ENCODE measurements around the gene GABARAP.

Gene GABARAP

GRCh38 chr17:7239091-7240027 is 2.9 kb downstream of the GABARAP start, which contains the start of gene PHF23:
Gene PHF23 (minus strand): TSS chr17:7239457. CDS start chr17:7239279, 178 bp downstream.
- peak; percentile 94 to 96 (median 96) for DNase-seq

- DNase-seq: peak in 2 of 4 experiments; percentile 48 to 52
Measured at GRCh38 chr17:7238420-7239090, 3.7 kb downstream of the GABARAP start.

- peak; percentile 67 to 71 (median 69) for DNase-seq
Measured at GRCh38 chr17:7237761-7238419, 4.4 kb downstream of the GABARAP start.

- DNase-seq: no peak
Measured at GRCh38 chr17:7237266-7237760, 4.9 kb downstream of the GABARAP start.

GRCh38 chr17:7236808-7237207 is 5.4 kb downstream of the GABARAP start:
- no peak for DNase-seq

- DNase-seq: no peak
Measured at GRCh38 chr17:7235693-7236665, 6.3 kb downstream of the GABARAP start.

- peak; percentile 78 to 89 (median 84) for DNase-seq
Measured at GRCh38 chr17:7234083-7234951, 7.9 kb downstream of the GABARAP start, which contains the start of gene DVL2. Gene DVL2 (minus strand): TSS chr17:7234517. CDS start chr17:7234262, 255 bp downstream.

GRCh38 chr17:7233701-7234082 is 8.6 kb downstream of the GABARAP start:
- DNase-seq: no peak

GRCh38 chr17:7232114-7232513 is 10.1 kb downstream of the GABARAP start:
- no peak for DNase-seq

GRCh38 chr17:7229504-7229903 is 12.7 kb downstream of the GABARAP start:
- DNase-seq: no peak

- DNase-seq: no peak
Measured at GRCh38 chr17:7228920-7229319, 13.3 kb downstream of the GABARAP start.

- no peak for DNase-seq
Measured at GRCh38 chr17:7226721-7227710, 15.2 kb downstream of the GABARAP start.

GRCh38 chr17:7225711-7226331 is 16.4 kb downstream of the GABARAP start:
- DNase-seq: no peak

GRCh38 chr17:7224661-7225111 is 17.6 kb downstream of the GABARAP start:
- no peak for DNase-seq

- no peak for DNase-seq
Measured at GRCh38 chr17:7224110-7224509, 18.1 kb downstream of the GABARAP start.

- DNase-seq: no peak
Measured at GRCh38 chr17:7223375-7223774, 18.9 kb downstream of the GABARAP start.

- no peak for DNase-seq
Measured at GRCh38 chr17:7222972-7223292, 19.3 kb downstream of the GABARAP start.

- DNase-seq: no peak
Measured at GRCh38 chr17:7222093-7222971, 19.9 kb downstream of the GABARAP start.
